Smooth muscle cell (in vitro differentiated cells): ENCODE data around the gene RRP12. TPM values are rescaled to one million over a fixed set of nuclear protein-coding genes. Genes with fewer than 3 reads are reported as not detected.

Source experiments
- DNase-seq: peaks from one replicate; lab custom pipeline; 2025; ENCODE audit not compliant: unreplicated experiment; lab: John Stamatoyannopoulos, UW
- H2AFZ ChIP-seq: fragments of 200-600 bp; sonication (generic); 2 replicates; pipeline ENCODE4 v1.6.0; 2016; ENCODE audit warnings: antibody characterized with exemption, low read depth, mild to moderate bottlenecking
- H3F3A ChIP-seq: fragments of 200-600 bp; sonication (generic); 2 replicates; pipeline ENCODE4 v1.6.0; 2017; ENCODE audit warnings: antibody characterized with exemption, low read depth
- H3K27ac ChIP-seq: fragments of 200-600 bp; sonication (generic); 2 replicates; pipeline ENCODE4 v1.5.1; 2016; ENCODE audit warnings: low read depth, mild to moderate bottlenecking
- H3K27me3 ChIP-seq: fragments of 200-600 bp; sonication (generic); 2 replicates; pipeline ENCODE4 v1.6.1; 2016; ENCODE audit warnings: low read depth, mild to moderate bottlenecking
- H3K36me3 ChIP-seq: fragments of 200-600 bp; sonication (generic); 2 replicates; pipeline ENCODE4 v1.5.1; 2016; ENCODE audit warnings: low read depth
- H3K4me1 ChIP-seq: fragments of 200-600 bp; sonication (generic); 2 replicates; pipeline ENCODE4 v1.5.1; 2016; ENCODE audit warnings: low read depth
- H3K4me2 ChIP-seq: fragments of 200-600 bp; sonication (generic); 2 replicates; pipeline ENCODE4 v1.6.0; 2016; ENCODE audit warnings: mild to moderate bottlenecking
- H3K4me3 ChIP-seq: fragments of 200-600 bp; sonication (generic); 2 replicates; pipeline ENCODE4 v1.5.1; 2016; ENCODE audit warnings: mild to moderate bottlenecking
- H3K79me2 ChIP-seq: fragments of 200-600 bp; sonication (generic); 2 replicates; pipeline ENCODE4 v1.6.0; 2016; ENCODE audit warnings: low read depth, mild to moderate bottlenecking
- H3K9ac ChIP-seq: fragments of 200-600 bp; sonication (generic); 2 replicates; pipeline ENCODE4 v1.6.0; 2016; ENCODE audit warnings: low read depth
- H3K9me3 ChIP-seq: fragments of 200-600 bp; sonication (generic); replicated peaks from 2 replicates; pipeline ENCODE4 v1.5.1; 2016; ENCODE audit warnings: low read depth
- H4K20me1 ChIP-seq: fragments of 200-600 bp; sonication (generic); 2 replicates; pipeline ENCODE4 v1.6.0; 2016; ENCODE audit warnings: low read depth
- WGBS: methylation state at CpG from one replicate; pipeline ENCODE4 v1.1.7; 2016; ENCODE audit warnings: low lambda C conversion rate; 5-methylcytosine and 5-hydroxymethylcytosine counted together
- polyA plus RNA-seq: library from polyadenylated mRNA; unstranded; fragments of >200 nt; fragmentation: Nextera tagmentation; extraction: Ambion mirVana; gene quantifications from 2 replicates; pipeline ENCODE4 v1.2.1, GENCODE V29; 2016
- total RNA-seq: library from RNA; depleted of rRNA; stranded (reverse); fragments of >200 nt; gene quantifications from 2 replicates; pipeline ENCODE4 v1.2.3, GENCODE V29; 2014
- TF ChIP-seq, protein P1 (sequence below): fragments of 200-600 bp; sonication (generic); IDR thresholded peaks from 2 replicates; pipeline ENCODE4 v1.5.1; 2017; ENCODE audit warnings: borderline replicate concordance, mild to moderate bottlenecking, antibody characterized with exemption; ENCODE audit not compliant: insufficient read depth, poor library complexity, severe bottlenecking

RRP12 gene
- total and polyA plus RNA-seq, 2 experiments from 2014 or later, result 14.1 to 18.8 TPM

DNA sequence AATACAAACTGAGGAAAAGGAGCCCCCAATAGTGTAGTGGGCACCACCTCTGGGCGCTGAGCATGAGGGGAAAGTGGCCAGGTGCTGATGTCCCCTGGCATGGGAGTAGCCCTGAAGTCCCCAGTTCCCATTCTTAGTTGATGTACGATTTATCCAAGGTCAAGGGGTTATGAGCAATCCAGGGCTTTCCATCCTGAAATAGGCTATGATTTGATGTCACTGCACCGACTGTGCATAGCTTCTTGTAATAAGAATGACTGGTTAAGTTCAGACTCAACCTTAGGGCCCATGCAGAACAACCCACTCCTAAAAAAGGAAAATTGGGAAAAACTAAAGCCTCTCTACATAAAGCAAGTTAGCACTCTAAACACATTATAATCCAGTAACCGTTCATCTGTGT is 77.6 kb downstream of the RRP12 start:
- Histone ChIP-seq H4K20me1 (no peaks in the 10 kb centered on the region), H3K36me3 (no peaks in the 10 kb centered on the region), H3F3A (no peaks in the 10 kb centered on the region), H3K27me3 (peaks cover 8% of the 10 kb centered on the region), H3K4me1 (peaks cover 20% of the 10 kb centered on the region), H3K27ac (no peak overlapping the region), H3K79me2 (no peaks in the 10 kb centered on the region), H3K9me3 (no peaks in the 10 kb centered on the region), H3K9ac (no peak overlapping the region), H2AFZ (no peak overlapping the region), H3K4me3 (no peak overlapping the region), H3K4me2 (no peak overlapping the region)
- WGBS, result 93% methylated on average over 4 of the region's 4 CpGs
- TF ChIP-seq, protein P1, sequence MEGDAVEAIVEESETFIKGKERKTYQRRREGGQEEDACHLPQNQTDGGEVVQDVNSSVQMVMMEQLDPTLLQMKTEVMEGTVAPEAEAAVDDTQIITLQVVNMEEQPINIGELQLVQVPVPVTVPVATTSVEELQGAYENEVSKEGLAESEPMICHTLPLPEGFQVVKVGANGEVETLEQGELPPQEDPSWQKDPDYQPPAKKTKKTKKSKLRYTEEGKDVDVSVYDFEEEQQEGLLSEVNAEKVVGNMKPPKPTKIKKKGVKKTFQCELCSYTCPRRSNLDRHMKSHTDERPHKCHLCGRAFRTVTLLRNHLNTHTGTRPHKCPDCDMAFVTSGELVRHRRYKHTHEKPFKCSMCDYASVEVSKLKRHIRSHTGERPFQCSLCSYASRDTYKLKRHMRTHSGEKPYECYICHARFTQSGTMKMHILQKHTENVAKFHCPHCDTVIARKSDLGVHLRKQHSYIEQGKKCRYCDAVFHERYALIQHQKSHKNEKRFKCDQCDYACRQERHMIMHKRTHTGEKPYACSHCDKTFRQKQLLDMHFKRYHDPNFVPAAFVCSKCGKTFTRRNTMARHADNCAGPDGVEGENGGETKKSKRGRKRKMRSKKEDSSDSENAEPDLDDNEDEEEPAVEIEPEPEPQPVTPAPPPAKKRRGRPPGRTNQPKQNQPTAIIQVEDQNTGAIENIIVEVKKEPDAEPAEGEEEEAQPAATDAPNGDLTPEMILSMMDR, result no peak
- DNase-seq, result no peak

DNA sequence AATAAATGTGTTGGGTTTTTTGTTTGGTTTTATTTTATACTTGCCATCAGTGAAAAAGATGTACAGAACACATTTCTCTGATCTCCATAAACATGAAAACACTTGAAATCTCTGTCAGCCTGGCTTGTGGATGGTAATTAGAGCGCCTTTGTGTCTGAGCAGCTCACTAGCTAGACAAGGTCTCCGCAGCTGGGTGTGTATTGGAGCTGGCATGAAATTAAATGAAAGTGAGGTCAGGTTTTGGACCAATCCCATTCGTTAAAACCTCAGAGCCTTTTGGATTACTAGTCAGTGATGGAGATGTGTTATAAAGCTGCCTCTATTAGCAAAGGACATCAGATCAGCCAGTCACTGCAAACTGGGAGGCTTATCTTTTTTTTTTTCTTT is 79.3 kb downstream of the RRP12 start:
- H3K4me1 ChIP-seq, result peaks cover 20% of the 10 kb centered on the region
- H3K4me3 ChIP-seq, result peak overlapping the region; percentile 100
- no peak overlapping the region for H2AFZ ChIP-seq
- no peaks in the 10 kb centered on the region for H3F3A ChIP-seq
- peaks cover 8% of the 10 kb centered on the region for H3K27me3 ChIP-seq
- H4K20me1 ChIP-seq, result no peaks in the 10 kb centered on the region
- TF ChIP-seq, protein P1, result no peak
- no peaks in the 10 kb centered on the region for H3K79me2 ChIP-seq
- H3K4me2 ChIP-seq, result no peak overlapping the region
- WGBS, result 57% methylated on average over 3 of the region's 3 CpGs
- no peak overlapping the region for H3K27ac ChIP-seq
- no peaks in the 10 kb centered on the region for H3K36me3 ChIP-seq
- H3K9me3 ChIP-seq, result no peaks in the 10 kb centered on the region
- no peak overlapping the region for H3K9ac ChIP-seq
- DNase-seq, result no peak

DNA sequence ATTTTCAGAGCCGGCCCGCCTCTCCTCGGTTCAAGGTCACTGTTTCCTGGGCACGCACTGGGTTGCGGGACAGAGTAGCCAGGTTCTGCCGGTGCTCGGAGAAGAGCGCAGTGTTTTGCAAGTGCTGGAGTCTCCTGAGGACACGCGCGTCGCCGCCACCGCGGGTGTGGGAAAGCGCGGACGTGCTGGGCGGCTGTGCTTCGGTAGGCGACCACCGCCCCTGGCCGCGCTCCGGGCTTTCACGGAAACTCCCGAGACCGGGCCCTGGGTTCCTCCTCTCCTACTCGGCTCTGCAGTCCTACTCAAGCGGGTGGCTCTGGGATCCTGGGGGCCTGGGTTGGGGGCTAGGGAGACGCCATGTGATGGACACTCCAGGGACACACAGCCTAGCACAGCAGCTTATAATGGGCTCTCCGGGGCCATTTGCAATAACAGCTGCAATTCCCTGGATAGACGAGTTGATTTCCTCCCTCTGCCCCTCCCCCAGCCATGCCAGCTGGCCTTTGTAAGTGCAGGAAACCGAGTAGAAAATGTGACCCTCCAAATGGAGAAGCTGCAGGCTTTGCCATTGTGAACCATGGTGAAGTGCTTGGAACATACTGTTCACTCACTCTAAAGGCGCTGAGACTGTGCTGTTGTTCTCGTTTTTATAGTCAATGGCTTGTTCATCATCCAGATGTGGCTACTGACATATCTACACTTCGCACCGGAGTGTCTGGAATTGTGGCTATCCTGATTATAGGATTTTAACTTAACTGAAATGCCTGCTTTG is 79.9 kb downstream of the RRP12 start:
- Histone ChIP-seq H3F3A (no peaks in the 10 kb centered on the region), H3K4me2 (peak overlapping the region; percentile 99), H4K20me1 (no peaks in the 10 kb centered on the region), H3K27me3 (peaks cover 8% of the 10 kb centered on the region), H2AFZ (peak overlapping the region; percentile 79), H3K79me2 (no peaks in the 10 kb centered on the region), H3K9me3 (no peaks in the 10 kb centered on the region), H3K4me3 (peak overlapping the region; percentile 100), H3K27ac (no peak overlapping the region), H3K4me1 (peaks cover 20% of the 10 kb centered on the region), H3K9ac (no peak overlapping the region), H3K36me3 (no peaks in the 10 kb centered on the region)
- no peak for DNase-seq
- WGBS, result 15% methylated on average over 36 of the region's 38 CpGs
- TF ChIP-seq, protein P1, result no peak
